HG03045 (cell line): Measurements from ENCODE around the gene TIMP1.

Experiments
- ATAC-seq: cut with Tn5 transposase; IDR thresholded peaks from one replicate; pipeline ENCODE4 v1.9.1; 2021; ENCODE audit warnings: mild to moderate bottlenecking, moderate library complexity; ENCODE audit not compliant: unreplicated experiment

Gene TIMP1

GRCh38 chrX:47573341-47574075 is 8.7 kb upstream of the TIMP1 start:
- no peak for ATAC-seq

- no peak for ATAC-seq
Observed at GRCh38 chrX:47574076-47574546, 8.1 kb upstream of the TIMP1 start.

GRCh38 chrX:47574547-47575301 is 7.5 kb upstream of the TIMP1 start:
- no peak for ATAC-seq

GRCh38 chrX:47576021-47576898 is 6.0 kb upstream of the TIMP1 start:
- no peak for ATAC-seq

GRCh38 chrX:47577424-47577823 is 4.8 kb upstream of the TIMP1 start:
- ATAC-seq, result no peak

- no peak for ATAC-seq
Observed at GRCh38 chrX:47577901-47578300, 4.3 kb upstream of the TIMP1 start.

- ATAC-seq, result no peak
Observed at GRCh38 chrX:47578692-47579091, 3.5 kb upstream of the TIMP1 start.

- no peak for ATAC-seq
Observed at GRCh38 chrX:47579537-47579936, 2.7 kb upstream of the TIMP1 start.

- ATAC-seq, result no peak
Observed at GRCh38 chrX:47583240-47583861, 1.1 kb downstream of the TIMP1 start.

- ATAC-seq, result no peak
Observed at GRCh38 chrX:47584714-47585113, 2.5 kb downstream of the TIMP1 start.

- no peak for ATAC-seq
Observed at GRCh38 chrX:47585273-47585672, 3.0 kb downstream of the TIMP1 start.

GRCh38 chrX:47586043-47586787 is 4.0 kb downstream of the TIMP1 start:
- no peak for ATAC-seq

GRCh38 chrX:47587091-47587891 is 5.1 kb downstream of the TIMP1 start:
- ATAC-seq, result no peak

GRCh38 chrX:47587906-47588735 is 5.9 kb downstream of the TIMP1 start:
- no peak for ATAC-seq

- ATAC-seq, result no peak
Observed at GRCh38 chrX:47590984-47591383, 8.7 kb downstream of the TIMP1 start.

- ATAC-seq, result no peak
Observed at GRCh38 chrX:47593522-47593921, 11.3 kb downstream of the TIMP1 start.

GRCh38 chrX:47595716-47596251 is 13.5 kb downstream of the TIMP1 start:
- ATAC-seq, result no peak

GRCh38 chrX:47596256-47596655 is 14.0 kb downstream of the TIMP1 start:
- no peak for ATAC-seq
